K562 (cell line): ENCODE results near the gene EVL. TPM values are rescaled to one million over a fixed set of nuclear protein-coding genes. Genes with fewer than 3 reads are reported as not detected.

Experiments used
- ATAC-seq: fragments of 200-7000 bp; cut with Tn5 transposase; 3 replicates; pipeline ENCODE4 v1.9.1; 2020; ENCODE audit warnings: moderate library complexity
- BruUV-seq: library from RNA; stranded (reverse); fragments of 400-500 nt; replicated peaks from 2 replicates; lab custom pipeline; 2021; lab: Mats Ljungman, UMichigan
- CTCF ChIA-PET: fragments of 300-600 bp; formaldehyde crosslinking; extraction: SDS; loops from one replicate; lab custom pipeline; 2021; ENCODE audit warnings: low intra/inter-chr PET ratio; lab: Yijun Ruan, JAX
- POLR2A ChIA-PET: fragments of 300-600, 350-650 bp; sonication (Branson Sonifier 250); formaldehyde crosslinking; extraction: SDS; loops from one replicate; lab custom pipeline; 2021; ENCODE audit warnings: antibody characterized with exemption, inconsistent platforms; lab: Yijun Ruan, JAX
- DNase-seq, 4 experiments: peaks; one replicate each; pipeline versions ENCODE4 v3.0.0 to v3.0.0-alpha.2; 2011 to 2018; ENCODE audit warnings: low spot score in 3 of 4, mixed read lengths in 3 of 4; ENCODE audit errors: extremely low read depth in 1 of 4
- FAIRE-seq: peaks from 2 replicates; lab custom pipeline; 2011; peaks lifted over from hg19 to GRCh38; lab: Jason Lieb, UNC
- H2AFZ ChIP-seq: 2 replicates; pipeline ENCODE4 v1.6.0; 2011; ENCODE audit warnings: low read depth, low read length, control low read depth, inconsistent platforms
- H3K27ac ChIP-seq: fragments of 200-600 bp; 3 replicates; pipeline ENCODE4 v1.8.0; 2011; ENCODE audit warnings: low read depth, mild to moderate bottlenecking, control low read depth, inconsistent platforms, low read length, moderate library complexity, mixed read lengths; ENCODE audit errors: extremely low read depth
- H3K27me3 ChIP-seq, 2 experiments: fragments of 300-600 bp in 1 of 2; 2 replicates in 1 of 2; 3 replicates in 1 of 2; pipeline versions ENCODE4 v1.6.0 to v1.8.0; 2011; ENCODE audit warnings: inconsistent platforms in 2 of 2, low read length in 2 of 2, mild to moderate bottlenecking in 1 of 2, mixed read lengths in 1 of 2, moderate library complexity in 1 of 2; ENCODE audit not compliant: control insufficient read depth in 2 of 2, insufficient read depth in 2 of 2
- H3K36me3 ChIP-seq: fragments of 300-600 bp; 3 replicates; pipeline ENCODE4 v1.8.0; 2011; ENCODE audit warnings: mild to moderate bottlenecking, low read length, inconsistent platforms; ENCODE audit not compliant: control insufficient read depth, insufficient read depth
- H3K4me1 ChIP-seq, 2 experiments: fragments of 200-600 bp in 1 of 2; replicated peaks in 1 of 2; 2 replicates in 1 of 2; 3 replicates in 1 of 2; pipeline versions ENCODE4 v1.5.1 to v1.8.0; 2011; ENCODE audit warnings: inconsistent platforms in 2 of 2, low read length in 2 of 2, mild to moderate bottlenecking in 1 of 2, mixed read lengths in 1 of 2, moderate library complexity in 1 of 2; ENCODE audit not compliant: control insufficient read depth in 2 of 2, insufficient read depth in 2 of 2
- H3K4me2 ChIP-seq: 2 replicates; pipeline ENCODE4 v1.6.1; 2011; ENCODE audit warnings: low read length, control low read depth, inconsistent platforms, mixed read lengths; ENCODE audit not compliant: insufficient read depth
- H3K4me3 ChIP-seq: fragments of 200-600 bp; sonication (generic), shearing (Covaris generic); 2 replicates; pipeline ENCODE4 v1.5.1; 2016; ENCODE audit warnings: control low read depth, inconsistent platforms
- H3K79me2 ChIP-seq: fragments of 200-600 bp; 3 replicates; pipeline ENCODE4 v1.8.0; 2011; ENCODE audit warnings: low read length, inconsistent platforms; ENCODE audit not compliant: control insufficient read depth, insufficient read depth
- H3K9ac ChIP-seq, 2 experiments: 2 replicates each; pipeline versions ENCODE4 v1.6.0 to v1.6.1; 2011; ENCODE audit warnings: low read depth in 2 of 2, low read length in 2 of 2, control low read depth in 1 of 2, inconsistent platforms in 1 of 2, mild to moderate bottlenecking in 1 of 2, mixed read lengths in 1 of 2; ENCODE audit not compliant: insufficient read depth in 1 of 2
- H3K9me1 ChIP-seq: one replicate; pipeline ENCODE4 v1.6.0; 2011; ENCODE audit warnings: inconsistent platforms, mild to moderate bottlenecking, low read length, moderate library complexity; ENCODE audit not compliant: control insufficient read depth, insufficient read depth
- H3K9me3 ChIP-seq: replicated peaks from 2 replicates; pipeline ENCODE4 v1.5.1; 2011; ENCODE audit warnings: low read depth, low read length, inconsistent platforms; ENCODE audit not compliant: control insufficient read depth, insufficient read depth
- H4K20me1 ChIP-seq: replicated peaks from 2 replicates; pipeline ENCODE4 v1.6.1; 2011; ENCODE audit warnings: low read length, inconsistent platforms, mixed read lengths; ENCODE audit not compliant: control insufficient read depth, insufficient read depth
- FUS ChIP-seq: fragments of 200-400 bp; formaldehyde crosslinking; optimal IDR thresholded peaks from 2 replicates; pipeline ENCODE3; 2017; ENCODE audit warnings: low read depth, low read length
- HSF4 ChIP-seq: fragments of 250-450 bp; sonication (Bioruptor Pico); IDR thresholded peaks from 2 replicates; pipeline ENCODE4 v2.1.2; 2022; ENCODE audit warnings: mild to moderate bottlenecking, moderate library complexity, borderline replicate concordance
- RAD51 ChIP-seq: fragments of 450-650 bp; IDR thresholded peaks from 2 replicates; pipeline ENCODE4 v1.7.1; 2016; ENCODE audit warnings: low read depth, mild to moderate bottlenecking, borderline replicate concordance
- SNRNP70 ChIP-seq: fragments of 200-400 bp; formaldehyde crosslinking; optimal IDR thresholded peaks from 2 replicates; pipeline ENCODE3; 2017; ENCODE audit warnings: low read depth, low read length
- SRSF1 ChIP-seq: fragments of 200-400 bp; formaldehyde crosslinking; IDR thresholded peaks from 2 replicates; pipeline ENCODE4 v1.6.1; 2017; ENCODE audit warnings: mild to moderate bottlenecking, low read depth, low read length, moderate library complexity
- TCF3 ChIP-seq: sonication (generic); formaldehyde crosslinking; IDR thresholded peaks from 2 replicates; pipeline ENCODE4 v1.4.0; 2020; ENCODE audit warnings: mild to moderate bottlenecking, missing genetic modification reagents
- WGBS: fragments of 100-300 bp; shearing (Covaris generic); methylation state at CpG from one replicate; pipeline ENCODE4 v1.1.6; 2016; ENCODE audit warnings: low coverage, mixed read lengths; ENCODE audit not compliant: insufficient coverage; ENCODE audit errors: missing lambda C conversion rate; 5-methylcytosine and 5-hydroxymethylcytosine counted together
- in situ Hi-C: fragments of 300-500 bp; cut with MboI; formaldehyde crosslinking; loops from 4 replicates; pipeline ENCODE4 v1.15.0; 2018; ENCODE audit warnings: inconsistent platforms, mixed read lengths
- intact Hi-C: fragments of 100-400 bp; cut with micrococcal nuclease; formaldehyde crosslinking; loops from 2 replicates; pipeline ENCODE4 v1.14.2; 2022
- polyA plus RNA-seq, 8 experiments: library from polyadenylated mRNA; depleted of rRNA in 4 of 8; stranded (reverse) in 5 of 8; unstranded in 3 of 8; fragments of >200 nt; fragmentation: Nextera tagmentation in 2 of 8; fragmentation: Illumina TruSeq in 1 of 8; extraction: Ambion mirVana in 2 of 8; extraction: Trizol in 1 of 8; gene quantifications; 2 replicates each; pipeline versions ENCODE4 v1.2.1 to v1.2.3, GENCODE V29; 2011 to 2014; ENCODE audit warnings: inconsistent platforms in 1 of 8, missing spikeins in 1 of 8
- total RNA-seq, 7 experiments: library from RNA; depleted of rRNA in 6 of 7; stranded (reverse); fragments of >200 nt in 6 of 7; fragmentation: Illumina TruSeq in 2 of 7; extraction: Trizol in 2 of 7; gene quantifications; 2 replicates each; pipeline versions ENCODE4 v1.2.1 to v1.2.3, GENCODE V29; 2011 to 2021; ENCODE audit warnings: low replicate concordance in 1 of 7
- TF ChIP-seq, protein P1 (sequence below): fragments of 250-450 bp; sonication (Bioruptor Pico); IDR thresholded peaks from 2 replicates; pipeline ENCODE4 v1.9.0; 2021; ENCODE audit warnings: mild to moderate bottlenecking, inconsistent platforms
- TF ChIP-seq, protein P2 (sequence below), 3 experiments: fragments of 200-800 bp in 1 of 3; fragments of 250-450 bp in 1 of 3; fragments of 450-650 bp in 1 of 3; sonication (Bioruptor Pico) in 1 of 3; sonication (Bioruptor generic) in 1 of 3; formaldehyde crosslinking in 1 of 3; IDR thresholded peaks; 2 replicates each; pipeline versions ENCODE4 v1.6.1 to v1.8.0; 2016 to 2022; ENCODE audit warnings: mild to moderate bottlenecking in 2 of 3, missing genetic modification characterization in 2 of 3, missing compliant biosample characterization in 1 of 3, moderate library complexity in 1 of 3

Gene EVL
- total and polyA plus RNA-seq, 9 of the 15 experiments (the other 6 are each of a cell fraction or from before 2014, with no cell fraction given), result 2.9 to 43.4 (median 23.9) TPM

DNA sequence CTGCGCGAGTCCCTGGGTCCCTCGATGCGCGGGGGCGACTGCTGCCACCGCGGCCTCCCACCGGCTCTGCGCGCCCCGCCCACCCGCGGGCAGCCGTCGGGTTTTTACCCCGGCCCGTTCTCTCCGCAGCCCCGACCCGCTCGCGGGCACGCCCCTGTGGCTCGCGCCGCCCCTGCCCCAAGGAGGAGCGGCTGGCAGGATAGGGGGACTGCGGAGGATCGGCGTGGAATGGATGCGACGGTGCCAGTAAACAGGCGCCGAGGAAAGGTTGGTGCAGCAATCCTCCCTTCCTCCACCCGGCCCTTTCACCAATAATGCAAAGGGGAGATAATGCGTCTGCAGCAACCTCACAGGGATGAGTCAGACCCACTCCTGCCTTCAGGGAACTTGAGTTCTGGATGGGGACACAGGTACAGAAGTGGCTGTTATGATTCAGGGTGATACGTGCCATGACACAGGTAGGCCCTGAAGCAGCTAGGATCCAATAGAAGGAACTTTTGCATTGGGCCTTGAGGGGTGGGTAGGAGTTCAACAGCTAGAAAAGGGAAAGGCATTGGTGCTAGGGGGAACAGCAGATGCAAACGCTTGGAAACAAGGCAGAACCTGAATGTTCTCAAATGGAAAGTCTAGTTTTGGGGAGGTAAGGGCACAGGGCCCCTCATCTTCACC is 94.8 kb downstream of the EVL start:
- no peak overlapping the region for H3K4me3 ChIP-seq
- H3K4me2 ChIP-seq, result no peak overlapping the region
- FAIRE-seq (no peak), ATAC-seq (no peak), DNase-seq (no peak)
- no peak overlapping the region for H2AFZ ChIP-seq
- H3K79me2 ChIP-seq, result no peaks in the 10 kb centered on the region
- in situ Hi-C loops, result no loop called here
- no peaks in the 10 kb centered on the region for H3K27me3 ChIP-seq
- no peak overlapping the region for H3K9ac ChIP-seq
- intact Hi-C loops, result no loop called here
- H3K9me1 ChIP-seq, result no peaks in the 10 kb centered on the region
- WGBS, result 96% methylated on average over 13 of the region's 39 CpGs
- TF ChIP-seq RAD51, result no peak
- TF ChIP-seq SRSF1, result no peak
- BruUV-seq, result no TSS peak
- H3K27ac ChIP-seq, result no peak overlapping the region
- peaks cover 2% of the 10 kb centered on the region; the same call in 1 of the 2 replicates for H3K9me3 ChIP-seq
- peaks cover 0 to 6% of the 10 kb centered on the region in 2 experiments; a peak in 2 of 5 replicates for H3K4me1 ChIP-seq
- no peaks in the 10 kb centered on the region for H3K36me3 ChIP-seq
- ChIA-PET CTCF (no interaction called here), POLR2A (no interaction called here)
- H4K20me1 ChIP-seq, result no peaks in the 10 kb centered on the region

DNA sequence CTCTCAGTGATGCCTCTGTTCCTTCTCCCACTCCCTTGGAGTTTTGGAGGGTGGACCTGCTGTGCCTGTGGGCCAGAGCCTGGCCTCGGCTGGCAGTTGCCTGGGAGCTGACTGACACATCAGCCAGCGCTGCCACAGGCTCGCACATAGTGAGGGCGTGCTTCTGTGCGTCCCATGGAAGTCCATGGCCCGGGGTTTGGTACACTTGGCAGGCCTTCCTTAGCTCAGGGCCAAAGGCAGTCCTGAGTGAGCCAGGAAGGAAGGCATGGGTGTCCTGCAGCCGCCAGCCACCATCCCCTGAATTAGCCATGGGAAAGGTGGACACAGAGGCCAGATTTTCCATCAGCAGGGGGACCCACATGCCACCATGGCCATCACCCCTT is 95.3 kb downstream of the EVL start:
- CTCF ChIA-PET, result no interaction called here
- TF ChIP-seq SNRNP70, result no peak
- no peak for TF ChIP-seq FUS
- no peak for TF ChIP-seq TCF3
- TF ChIP-seq, protein P1, sequence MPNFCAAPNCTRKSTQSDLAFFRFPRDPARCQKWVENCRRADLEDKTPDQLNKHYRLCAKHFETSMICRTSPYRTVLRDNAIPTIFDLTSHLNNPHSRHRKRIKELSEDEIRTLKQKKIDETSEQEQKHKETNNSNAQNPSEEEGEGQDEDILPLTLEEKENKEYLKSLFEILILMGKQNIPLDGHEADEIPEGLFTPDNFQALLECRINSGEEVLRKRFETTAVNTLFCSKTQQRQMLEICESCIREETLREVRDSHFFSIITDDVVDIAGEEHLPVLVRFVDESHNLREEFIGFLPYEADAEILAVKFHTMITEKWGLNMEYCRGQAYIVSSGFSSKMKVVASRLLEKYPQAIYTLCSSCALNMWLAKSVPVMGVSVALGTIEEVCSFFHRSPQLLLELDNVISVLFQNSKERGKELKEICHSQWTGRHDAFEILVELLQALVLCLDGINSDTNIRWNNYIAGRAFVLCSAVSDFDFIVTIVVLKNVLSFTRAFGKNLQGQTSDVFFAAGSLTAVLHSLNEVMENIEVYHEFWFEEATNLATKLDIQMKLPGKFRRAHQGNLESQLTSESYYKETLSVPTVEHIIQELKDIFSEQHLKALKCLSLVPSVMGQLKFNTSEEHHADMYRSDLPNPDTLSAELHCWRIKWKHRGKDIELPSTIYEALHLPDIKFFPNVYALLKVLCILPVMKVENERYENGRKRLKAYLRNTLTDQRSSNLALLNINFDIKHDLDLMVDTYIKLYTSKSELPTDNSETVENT (CRISPR knock-in tag), result no peak
- TF ChIP-seq, protein P2, sequence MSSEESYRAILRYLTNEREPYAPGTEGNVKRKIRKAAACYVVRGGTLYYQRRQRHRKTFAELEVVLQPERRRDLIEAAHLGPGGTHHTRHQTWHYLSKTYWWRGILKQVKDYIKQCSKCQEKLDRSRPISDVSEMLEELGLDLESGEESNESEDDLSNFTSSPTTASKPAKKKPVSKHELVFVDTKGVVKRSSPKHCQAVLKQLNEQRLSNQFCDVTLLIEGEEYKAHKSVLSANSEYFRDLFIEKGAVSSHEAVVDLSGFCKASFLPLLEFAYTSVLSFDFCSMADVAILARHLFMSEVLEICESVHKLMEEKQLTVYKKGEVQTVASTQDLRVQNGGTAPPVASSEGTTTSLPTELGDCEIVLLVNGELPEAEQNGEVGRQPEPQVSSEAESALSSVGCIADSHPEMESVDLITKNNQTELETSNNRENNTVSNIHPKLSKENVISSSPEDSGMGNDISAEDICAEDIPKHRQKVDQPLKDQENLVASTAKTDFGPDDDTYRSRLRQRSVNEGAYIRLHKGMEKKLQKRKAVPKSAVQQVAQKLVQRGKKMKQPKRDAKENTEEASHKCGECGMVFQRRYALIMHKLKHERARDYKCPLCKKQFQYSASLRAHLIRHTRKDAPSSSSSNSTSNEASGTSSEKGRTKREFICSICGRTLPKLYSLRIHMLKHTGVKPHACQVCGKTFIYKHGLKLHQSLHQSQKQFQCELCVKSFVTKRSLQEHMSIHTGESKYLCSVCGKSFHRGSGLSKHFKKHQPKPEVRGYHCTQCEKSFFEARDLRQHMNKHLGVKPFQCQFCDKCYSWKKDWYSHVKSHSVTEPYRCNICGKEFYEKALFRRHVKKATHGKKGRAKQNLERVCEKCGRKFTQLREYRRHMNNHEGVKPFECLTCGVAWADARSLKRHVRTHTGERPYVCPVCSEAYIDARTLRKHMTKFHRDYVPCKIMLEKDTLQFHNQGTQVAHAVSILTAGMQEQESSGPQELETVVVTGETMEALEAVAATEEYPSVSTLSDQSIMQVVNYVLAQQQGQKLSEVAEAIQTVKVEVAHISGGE (CRISPR knock-in tag; IDR thresholded peaks at IDR 0.05), result no peak
- no peak for TF ChIP-seq HSF4 (CRISPR knock-in tag)

More for the DNA sequence above, 95.3 kb downstream of the EVL start:
- Histone ChIP-seq H3K4me1 (peaks cover 0 to 11% of the 10 kb centered on the region in 2 experiments; a peak in 3 of 5 replicates), H3K79me2 (no peaks in the 10 kb centered on the region), H3K9me3 (no peaks in the 10 kb centered on the region), H3K4me2 (no peak overlapping the region), H3K27me3 (no peaks in the 10 kb centered on the region), H3K9ac (no peak overlapping the region), H3K36me3 (no peaks in the 10 kb centered on the region), H3K9me1 (no peaks in the 10 kb centered on the region), H2AFZ (no peak overlapping the region), H3K4me3 (no peak overlapping the region), H3K27ac (no peak overlapping the region), H4K20me1 (no peaks in the 10 kb centered on the region)
- DNase-seq (no peak), FAIRE-seq (no peak), ATAC-seq (no peak)
- WGBS, result 96% methylated on average over 4 of the region's 7 CpGs
- no TSS peak for BruUV-seq
- POLR2A ChIA-PET, result interaction anchor here (1.9 kb wide), 1 partner anchor 18 kb away, joined by 5 read pairs; no protein-coding TSS in a partner anchor
- intact Hi-C loops (no loop called here), in situ Hi-C loops (no loop called here)
